ENCODE measurements around the gene RUVBL2.
"Not testable (repeated sequence)": the region's sequence is repeated elsewhere in the genome, so short reads cannot be mapped to it uniquely, and the experiment has no call there.

RUVBL2 gene

DNA sequence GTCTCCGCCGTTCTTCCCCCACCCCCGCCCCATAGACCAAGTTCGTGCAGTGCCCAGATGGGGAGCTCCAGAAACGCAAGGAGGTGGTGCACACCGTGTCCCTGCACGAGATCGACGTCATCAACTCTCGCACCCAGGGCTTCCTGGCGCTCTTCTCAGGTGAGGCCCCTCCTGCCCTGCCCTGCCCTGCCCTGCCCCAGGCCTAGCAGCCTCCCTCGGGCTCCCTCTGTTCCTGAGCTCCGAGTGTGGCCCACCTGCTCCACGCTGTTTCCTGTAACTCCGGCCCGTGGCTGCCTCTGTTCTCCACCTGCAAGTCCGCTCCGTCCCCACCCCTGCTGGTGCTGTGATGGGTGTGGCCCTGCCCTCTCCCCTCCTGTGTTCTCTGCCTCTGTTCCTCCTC is 16.8 kb downstream of the RUVBL2 start:
- H3K4me3 Mint-ChIP-seq, result no peak overlapping the region
- ATAC-seq (ENCODE audit: low read depth) (no peak), DNase-seq (ENCODE audit: low spot score in 2 of 2) (no peak)
- H3K27ac Mint-ChIP-seq, result no peak overlapping the region
- H3K4me1 Mint-ChIP-seq, result no peaks in the 10 kb centered on the region
- no peaks in the 10 kb centered on the region for H3K27me3 Mint-ChIP-seq
- peaks cover 21% of the 10 kb centered on the region for H3K36me3 Mint-ChIP-seq
- H3K9me3 Mint-ChIP-seq, result no peaks in the 10 kb centered on the region

DNA sequence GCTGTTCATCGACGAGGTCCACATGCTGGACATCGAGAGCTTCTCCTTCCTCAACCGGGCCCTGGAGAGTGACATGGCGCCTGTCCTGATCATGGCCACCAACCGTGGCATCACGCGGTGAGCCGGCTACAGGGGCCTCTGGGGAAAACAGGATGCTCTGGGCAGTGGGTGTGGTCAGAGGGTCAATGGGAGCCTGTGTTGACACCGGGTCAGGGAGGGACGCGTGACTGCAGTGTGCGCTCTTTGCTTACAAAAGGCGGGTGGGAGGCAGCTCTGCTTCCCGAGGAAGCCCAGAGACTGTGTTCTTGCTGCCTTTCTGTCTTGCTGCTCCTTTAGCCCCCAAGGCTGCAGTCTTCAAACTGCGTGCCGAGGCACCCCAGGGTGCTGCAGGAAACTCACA is 17.5 kb downstream of the RUVBL2 start:
- H3K36me3 Mint-ChIP-seq, result peaks cover 20% of the 10 kb centered on the region
- no peak for DNase-seq (ENCODE audit: low spot score in 2 of 2)
- H3K4me1 Mint-ChIP-seq, result no peaks in the 10 kb centered on the region
- ATAC-seq (ENCODE audit: low read depth), result no peak
- no peak overlapping the region for H3K27ac Mint-ChIP-seq
- H3K27me3 Mint-ChIP-seq, result no peaks in the 10 kb centered on the region
- no peaks in the 10 kb centered on the region for H3K9me3 Mint-ChIP-seq
- no peak overlapping the region for H3K4me3 Mint-ChIP-seq

DNA sequence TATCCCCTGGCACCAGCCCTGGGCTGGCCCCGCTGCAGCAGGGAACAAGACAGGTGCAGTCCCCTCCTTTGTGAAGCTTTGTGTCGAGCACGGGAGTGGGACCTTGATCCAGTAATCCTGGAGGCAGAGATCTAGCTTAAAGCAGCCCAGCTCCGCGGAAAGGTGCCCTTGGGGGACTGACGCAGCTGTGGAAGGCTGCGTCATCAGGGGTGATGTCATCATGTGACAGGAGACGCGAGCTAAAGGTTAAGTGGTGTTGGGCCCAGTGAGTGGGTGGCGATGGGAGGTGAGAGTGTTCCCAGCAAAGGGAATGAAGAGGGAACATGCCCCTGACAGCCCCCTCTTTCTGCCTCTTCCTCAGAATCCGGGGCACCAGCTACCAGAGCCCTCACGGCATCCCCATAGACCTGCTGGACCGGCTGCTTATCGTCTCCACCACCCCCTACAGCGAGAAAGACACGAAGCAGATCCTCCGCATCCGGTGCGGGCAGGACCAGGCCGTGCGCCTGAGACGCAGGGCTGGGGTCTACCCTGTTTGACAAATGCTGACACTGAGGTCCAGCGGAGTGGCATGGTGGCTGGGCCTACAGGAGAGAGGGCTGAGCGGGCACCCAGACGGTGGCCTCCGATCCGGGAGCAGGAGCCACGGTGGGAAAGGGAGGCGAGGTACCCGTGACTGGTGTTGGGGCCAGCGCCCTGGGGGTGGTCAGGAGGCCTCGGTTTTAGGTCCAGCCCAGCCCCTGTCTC is 20.6 kb downstream of the RUVBL2 start:
- DNase-seq (ENCODE audit: low spot score in 2 of 2) (no peak), ATAC-seq (ENCODE audit: low read depth) (no peak)
- no peak overlapping the region for H3K27ac Mint-ChIP-seq
- H3K36me3 Mint-ChIP-seq, result peaks cover 15% of the 10 kb centered on the region
- no peaks in the 10 kb centered on the region for H3K27me3 Mint-ChIP-seq
- H3K9me3 Mint-ChIP-seq, result no peaks in the 10 kb centered on the region
- no peak overlapping the region for H3K4me3 Mint-ChIP-seq
- peaks cover 4% of the 10 kb centered on the region for H3K4me1 Mint-ChIP-seq

DNA sequence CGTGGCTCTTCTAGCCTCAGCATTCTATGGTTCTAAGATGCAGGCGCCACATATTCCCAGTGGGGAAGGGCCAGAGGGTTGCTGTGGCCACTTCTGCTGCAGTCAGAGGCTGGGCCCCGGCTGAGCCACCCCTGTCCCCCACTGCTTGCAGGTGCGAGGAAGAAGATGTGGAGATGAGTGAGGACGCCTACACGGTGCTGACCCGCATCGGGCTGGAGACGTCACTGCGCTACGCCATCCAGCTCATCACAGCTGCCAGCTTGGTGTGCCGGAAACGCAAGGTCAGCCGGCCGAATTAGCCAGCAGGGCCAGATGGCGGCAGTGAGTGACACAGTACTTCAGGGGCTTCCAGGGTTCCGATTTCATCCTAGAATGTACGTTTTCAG is 21.2 kb downstream of the RUVBL2 start:
- no peak for ATAC-seq (ENCODE audit: low read depth)
- Mint-ChIP-seq H3K4me1 (peaks cover 5% of the 10 kb centered on the region), H3K36me3 (peaks cover 13% of the 10 kb centered on the region), H3K27me3 (no peaks in the 10 kb centered on the region), H3K9me3 (no peaks in the 10 kb centered on the region), H3K27ac (no peak overlapping the region), H3K4me3 (no peak overlapping the region)
- no peak for DNase-seq (ENCODE audit: low spot score in 2 of 2)

DNA sequence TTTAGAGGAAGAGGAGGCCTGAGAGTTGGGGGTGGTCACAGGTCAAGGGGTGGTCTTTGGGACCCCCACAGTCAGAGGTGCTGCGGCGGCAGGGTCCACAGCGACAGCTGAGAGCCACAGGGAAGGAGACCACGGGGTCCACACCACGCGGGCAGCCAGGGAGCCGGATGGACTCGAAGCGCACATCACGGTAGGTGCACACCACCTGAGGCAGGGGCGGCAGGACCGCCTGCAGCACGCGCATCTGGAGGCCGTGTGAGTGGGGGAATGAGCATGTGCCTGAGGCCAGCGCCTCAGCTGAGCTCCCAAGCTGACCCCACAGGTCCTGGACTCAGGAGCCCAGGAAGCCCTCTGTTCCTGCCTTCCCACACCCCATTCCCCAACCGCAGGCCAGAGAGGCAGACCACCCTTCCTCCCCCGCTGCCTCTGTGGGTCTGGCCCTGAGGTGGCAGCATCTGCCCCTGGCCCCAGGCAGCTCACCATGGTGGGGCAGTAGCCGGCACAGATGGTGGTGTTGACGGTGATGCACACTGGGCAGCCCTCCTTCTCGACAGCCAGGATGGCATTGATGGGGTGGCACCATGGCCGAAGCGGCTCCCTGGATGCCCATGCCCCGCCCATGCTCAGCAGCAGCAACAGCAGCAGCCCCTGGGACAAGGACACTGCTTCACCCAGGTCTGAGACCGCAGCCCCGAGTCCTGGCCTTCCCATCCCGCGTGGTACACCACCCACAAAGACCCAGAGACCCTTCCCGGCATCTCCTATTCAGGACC is 22.6 kb downstream of the RUVBL2 start:
- Mint-ChIP-seq H3K27ac (no peak overlapping the region), H3K4me3 (peak overlapping the region; percentile 63), H3K27me3 (no peaks in the 10 kb centered on the region), H3K4me1 (peaks cover 13% of the 10 kb centered on the region), H3K9me3 (no peaks in the 10 kb centered on the region), H3K36me3 (peaks cover 4% of the 10 kb centered on the region)
- DNase-seq (ENCODE audit: low spot score in 2 of 2) (no peak), ATAC-seq (ENCODE audit: low read depth) (no peak)

DNA sequence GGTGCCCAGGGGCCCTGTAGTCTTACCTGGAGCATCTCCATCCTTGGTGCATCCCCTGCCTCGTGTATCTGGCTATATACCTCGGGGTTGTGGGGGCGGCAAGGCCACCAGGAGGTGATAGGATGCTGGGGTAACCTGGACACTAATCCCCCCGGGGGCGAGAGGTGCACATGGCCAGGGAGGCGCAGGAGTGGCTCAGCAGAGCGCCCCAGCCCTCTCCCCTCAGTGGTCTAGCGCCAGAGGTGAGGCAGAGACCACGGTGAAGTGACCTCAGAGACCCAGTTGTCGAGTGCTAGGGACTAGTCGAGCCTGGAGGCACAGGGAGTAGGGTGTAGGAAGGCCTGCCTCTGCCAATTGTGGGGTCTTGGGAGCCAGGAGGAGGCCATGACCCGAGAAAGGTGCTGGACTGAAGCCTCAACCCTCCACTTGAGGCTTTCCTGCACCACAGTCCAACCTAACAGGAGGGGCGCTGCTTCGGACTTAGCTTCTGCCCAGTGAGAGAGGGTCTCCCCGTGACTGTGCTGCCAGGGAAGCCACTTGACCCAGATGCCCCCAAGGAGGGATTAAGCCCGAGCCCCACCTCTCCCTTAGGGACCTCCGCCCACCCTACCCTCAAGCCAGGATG is 23.5 kb downstream of the RUVBL2 start, which contains the start of gene LHB:
LHB (minus strand) TSS at position 51 of the 625 bp plus-strand sequence; CDS start at position 41, 10 bp downstream.
- H3K36me3 Mint-ChIP-seq, result peaks cover 4% of the 10 kb centered on the region
- ATAC-seq (ENCODE audit: low read depth), result no peak
- DNase-seq (ENCODE audit: low spot score in 2 of 2), result no peak
- no peaks in the 10 kb centered on the region for H3K9me3 Mint-ChIP-seq
- H3K27me3 Mint-ChIP-seq, result no peaks in the 10 kb centered on the region
- H3K4me1 Mint-ChIP-seq, result peaks cover 16% of the 10 kb centered on the region
- H3K4me3 Mint-ChIP-seq, result peak within 1 kb of the TSS; percentile 83
- no peak within 1 kb of the TSS for H3K27ac Mint-ChIP-seq

DNA sequence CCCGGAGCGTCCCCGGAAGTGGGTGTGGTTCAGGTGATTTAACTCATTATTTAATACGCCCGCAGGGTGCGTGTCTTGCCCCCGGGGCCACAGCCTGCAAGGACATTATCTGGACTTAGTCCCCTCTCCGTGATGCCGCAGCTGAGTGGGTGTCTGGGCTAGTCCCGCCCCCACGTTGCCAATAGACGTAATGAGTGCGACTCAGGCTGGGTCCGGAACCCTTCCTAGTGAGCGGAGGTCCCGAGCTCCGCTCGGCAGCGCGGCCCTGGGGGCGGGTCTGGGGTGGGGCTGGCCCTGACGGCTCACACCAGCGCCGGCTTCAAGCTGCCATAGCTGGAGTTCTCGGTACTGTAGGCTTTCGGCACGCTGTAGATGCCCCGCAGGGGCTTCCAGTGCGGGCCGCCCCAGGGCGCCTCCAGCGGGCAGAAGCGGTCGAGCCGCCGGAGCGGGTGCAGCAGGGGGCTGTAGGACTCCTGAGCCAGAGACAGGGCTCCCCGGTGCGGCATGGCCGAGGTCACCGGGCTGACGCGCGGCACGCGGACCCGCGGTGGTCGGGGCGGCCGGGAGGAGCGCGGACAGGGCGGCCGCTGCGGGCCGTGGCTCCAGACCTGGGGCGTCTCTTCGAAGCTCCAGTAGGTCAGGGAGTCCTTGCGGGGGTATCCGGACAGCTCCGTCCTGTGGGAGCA is 24.1 kb downstream of the RUVBL2 start:
- ATAC-seq (ENCODE audit: low read depth) (peak; percentile 87), DNase-seq (ENCODE audit: low spot score in 2 of 2) (peak; percentile 70 to 79)
- peak overlapping the region; percentile 83 for H3K4me3 Mint-ChIP-seq
- H3K4me1 Mint-ChIP-seq, result peaks cover 16% of the 10 kb centered on the region
- no peaks in the 10 kb centered on the region for H3K9me3 Mint-ChIP-seq
- H3K27ac Mint-ChIP-seq, result no peak overlapping the region
- no peaks in the 10 kb centered on the region for H3K27me3 Mint-ChIP-seq
- H3K36me3 Mint-ChIP-seq, result peaks cover 4% of the 10 kb centered on the region

DNA sequence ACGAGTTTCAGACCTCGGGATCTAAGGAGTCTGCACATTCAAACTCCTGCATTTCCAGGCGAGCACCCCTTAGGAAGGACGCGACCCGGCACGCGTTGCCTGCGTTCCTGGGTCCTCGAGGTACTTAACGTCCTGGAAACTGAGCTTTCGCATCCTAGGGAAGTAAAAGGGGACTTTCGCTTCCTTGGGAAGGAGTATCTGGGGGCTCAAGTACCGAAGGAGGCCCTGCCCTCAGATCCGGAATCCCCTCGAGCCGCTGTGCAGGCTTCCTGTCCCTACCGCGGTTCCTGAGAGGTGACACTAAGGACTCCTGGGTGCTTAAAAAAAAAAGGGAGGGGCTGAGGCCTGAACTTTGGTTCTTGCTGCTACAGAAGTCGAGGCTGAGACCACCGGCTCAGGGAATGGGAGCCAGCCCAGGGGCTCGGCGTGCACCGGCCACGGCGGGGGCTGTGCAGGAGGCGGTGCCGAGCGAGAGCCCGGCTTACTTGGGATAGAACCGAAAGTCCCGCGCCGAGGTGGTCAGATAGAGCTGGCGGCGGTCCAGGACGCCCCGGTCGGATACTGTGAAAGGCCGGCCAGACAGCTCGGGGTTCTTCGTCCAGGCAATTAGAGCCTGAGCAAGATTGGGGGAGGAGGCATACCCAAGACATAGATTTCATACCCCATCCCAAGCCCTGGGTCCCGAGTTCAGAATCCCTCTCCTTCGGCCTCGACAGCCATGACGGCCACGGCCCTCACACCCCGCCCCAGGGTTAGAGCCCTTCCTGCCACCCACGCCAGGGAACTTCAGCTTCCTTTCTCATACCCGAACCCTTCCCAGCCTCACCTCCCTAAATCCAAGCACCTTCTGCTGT is 24.9 kb downstream of the RUVBL2 start:
- not testable (repeated sequence) for ATAC-seq (ENCODE audit: low read depth); H3K36me3 Mint-ChIP-seq; DNase-seq (ENCODE audit: low spot score in 2 of 2); H3K27me3 Mint-ChIP-seq; H3K27ac Mint-ChIP-seq; H3K9me3 Mint-ChIP-seq
- Mint-ChIP-seq H3K4me3 (peak overlapping the region; percentile 83), H3K4me1 (peaks cover 16% of the 10 kb centered on the region)

DNA sequence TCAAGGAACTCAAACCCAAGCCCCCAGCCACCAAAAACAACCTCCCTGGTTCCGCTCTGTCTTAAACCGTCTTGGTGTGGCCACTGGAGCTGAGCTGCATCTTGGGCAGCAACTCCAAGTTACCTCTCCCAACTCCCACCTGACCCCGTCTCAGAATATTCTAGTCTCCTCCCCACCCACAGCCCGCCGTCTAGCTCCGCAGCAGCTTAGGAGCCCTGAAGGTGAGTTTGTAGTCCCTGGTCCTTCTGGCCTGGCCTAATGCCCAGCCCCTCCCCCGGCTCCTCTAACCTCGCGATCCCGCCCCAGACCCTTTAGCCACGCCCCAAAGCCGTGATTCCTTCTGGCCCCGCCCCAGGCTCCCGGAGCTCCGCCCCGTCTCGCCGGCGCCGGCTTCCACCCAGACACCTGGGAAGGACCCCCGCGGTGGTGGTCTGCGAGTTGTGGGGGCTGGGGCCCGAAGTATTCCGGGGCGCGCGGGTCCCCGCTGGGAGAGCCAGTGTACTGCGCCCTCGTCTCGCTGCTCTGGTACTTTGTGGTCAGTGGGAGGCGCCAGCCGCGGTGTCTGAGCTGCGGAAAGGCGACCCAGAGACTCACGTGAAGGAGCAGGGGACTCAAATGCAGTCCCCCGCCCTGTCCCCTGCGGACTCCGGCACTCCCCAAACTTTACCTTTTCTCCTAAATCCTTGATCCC is 25.7 kb downstream of the RUVBL2 start:
- H3K27ac Mint-ChIP-seq, result no peak overlapping the region
- ATAC-seq (ENCODE audit: low read depth), result peak; percentile 42
- peaks cover 16% of the 10 kb centered on the region for H3K4me1 Mint-ChIP-seq
- peak overlapping the region; percentile 83 for H3K4me3 Mint-ChIP-seq
- H3K9me3 Mint-ChIP-seq, result no peaks in the 10 kb centered on the region
- peak; percentile 52 to 78 for DNase-seq (ENCODE audit: low spot score in 2 of 2)
- H3K27me3 Mint-ChIP-seq, result no peaks in the 10 kb centered on the region
- peaks cover 1% of the 10 kb centered on the region for H3K36me3 Mint-ChIP-seq

DNA sequence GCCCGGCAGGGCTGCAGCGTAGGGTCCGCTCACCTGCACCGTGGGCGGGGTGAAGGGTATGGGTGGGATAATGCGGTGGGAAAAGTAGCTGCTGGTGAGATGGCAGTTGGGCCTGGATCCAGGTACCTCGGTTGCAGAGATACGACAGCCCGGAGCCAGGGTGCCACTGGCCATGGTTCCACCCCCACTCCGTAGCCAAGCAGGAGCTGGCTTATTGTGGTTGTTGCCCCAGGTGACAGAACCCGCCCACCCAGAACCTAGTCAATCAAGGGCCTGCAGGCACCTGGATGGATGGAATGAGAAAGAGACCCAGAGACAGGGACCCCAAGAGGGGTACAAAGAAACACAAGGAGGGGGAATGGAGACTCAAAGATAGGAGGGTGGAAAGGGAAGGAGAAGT is 26.7 kb downstream of the RUVBL2 start:
- peaks cover 16% of the 10 kb centered on the region for H3K4me1 Mint-ChIP-seq
- DNase-seq (ENCODE audit: low spot score in 2 of 2) (no peak), ATAC-seq (ENCODE audit: low read depth) (no peak)
- H3K27ac Mint-ChIP-seq, result no peak overlapping the region
- peak overlapping the region; percentile 83 for H3K4me3 Mint-ChIP-seq
- no peaks in the 10 kb centered on the region for H3K27me3 Mint-ChIP-seq
- H3K9me3 Mint-ChIP-seq, result no peaks in the 10 kb centered on the region
- no peaks in the 10 kb centered on the region for H3K36me3 Mint-ChIP-seq

DNA sequence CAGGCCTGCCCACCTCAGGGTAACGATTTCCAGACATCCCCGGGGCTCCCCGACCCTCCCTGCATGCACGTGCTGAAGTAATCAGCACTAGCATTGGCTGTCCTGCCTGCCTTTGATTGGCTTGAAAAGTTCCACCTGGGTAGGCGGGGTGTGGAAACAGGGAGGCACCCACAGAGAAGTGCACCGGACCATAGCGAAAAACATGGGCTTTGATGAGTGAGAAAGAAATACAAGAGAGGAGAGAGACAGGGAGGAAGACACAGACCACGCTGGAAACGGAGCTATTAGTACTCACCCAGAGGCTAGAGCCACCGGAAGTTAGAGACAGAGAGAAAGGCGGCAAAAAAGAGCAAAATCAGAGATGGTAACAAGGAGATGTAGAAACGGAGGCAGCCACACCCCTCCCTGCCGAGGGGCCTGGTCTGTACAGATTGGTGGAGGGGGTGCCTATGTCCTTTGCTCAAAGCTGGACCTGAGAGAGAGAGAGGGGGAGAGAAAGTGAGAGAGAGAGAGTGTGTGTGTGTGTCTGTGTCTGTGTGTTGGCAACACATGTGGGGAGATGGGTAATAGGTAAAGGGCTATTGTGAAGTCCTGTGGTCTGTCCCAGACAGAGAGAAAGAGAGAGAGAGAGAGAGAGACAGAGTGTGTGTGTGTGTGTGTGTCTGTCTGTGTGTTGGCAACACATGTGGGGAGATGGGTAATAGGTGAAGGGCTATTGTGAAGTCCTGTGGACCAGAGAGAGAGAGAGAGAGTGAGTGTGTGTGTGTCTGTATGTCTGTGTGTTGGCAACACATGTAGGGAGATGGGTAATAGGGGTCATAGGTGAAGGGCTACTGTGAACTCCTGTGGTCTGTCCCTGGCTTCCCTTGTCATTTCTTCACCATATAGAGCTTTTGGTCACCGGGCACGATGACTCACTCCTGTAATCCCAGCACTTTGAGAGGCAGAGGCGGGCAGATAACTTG is 27.5 kb downstream of the RUVBL2 start:
- Mint-ChIP-seq H3K4me3 (peak overlapping the region; percentile 22), H3K4me1 (peaks cover 16% of the 10 kb centered on the region), H3K36me3 (no peaks in the 10 kb centered on the region), H3K27ac (peak overlapping the region; percentile 1), H3K9me3 (no peaks in the 10 kb centered on the region), H3K27me3 (no peaks in the 10 kb centered on the region)
- ATAC-seq (ENCODE audit: low read depth), result no peak
- DNase-seq (ENCODE audit: low spot score in 2 of 2), result no peak

DNA sequence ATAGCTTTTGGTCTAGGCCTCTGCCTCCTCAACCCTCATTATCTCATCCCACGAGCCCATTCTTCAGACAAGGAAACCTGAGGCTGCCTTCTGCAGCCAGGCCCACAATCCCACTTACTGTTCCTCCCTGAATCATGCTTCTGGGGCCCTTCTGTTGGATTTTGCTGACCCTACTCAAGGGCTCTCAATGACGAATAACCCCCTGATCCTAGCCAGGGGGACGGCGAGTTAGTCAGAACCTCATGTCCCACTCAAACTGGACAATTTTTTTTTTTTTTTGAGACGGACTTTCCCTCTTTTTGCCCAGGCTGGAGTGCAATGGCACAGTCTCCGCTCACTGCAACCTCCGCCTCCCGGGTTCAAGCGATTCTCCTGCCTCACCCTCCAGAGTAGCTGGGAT is 28.4 kb downstream of the RUVBL2 start:
- DNase-seq (ENCODE audit: low spot score in 2 of 2) (no peak), ATAC-seq (ENCODE audit: low read depth) (no peak)
- H3K36me3 Mint-ChIP-seq, result no peaks in the 10 kb centered on the region
- H3K4me3 Mint-ChIP-seq, result no peak overlapping the region
- H3K9me3 Mint-ChIP-seq, result no peaks in the 10 kb centered on the region
- no peak overlapping the region for H3K27ac Mint-ChIP-seq
- H3K4me1 Mint-ChIP-seq, result peaks cover 16% of the 10 kb centered on the region
- no peaks in the 10 kb centered on the region for H3K27me3 Mint-ChIP-seq
